Measurements from ENCODE around the gene IGLON5.

Gene IGLON5

GRCh38 chr19:51337141-51337860, 25.9 kb downstream of the IGLON5 start:
- no peak for TF ChIP-seq CTCF (IDR thresholded peaks at IDR 0.05; ENCODE audit: extremely low read depth, insufficient read depth, missing control alignments)
- in situ Hi-C loops (cut with MboI; ENCODE audit: low pct_unique_long_range_greater_than_20kb, low sequenced_read_pairs, unreplicated experiment) = loop anchor here (10.0 to 25.0 kb wide), 2 partner anchors 98 to 325 kb away; no protein-coding TSS in a partner anchor
- no peak for DNase-seq (ENCODE audit: low spot score)

GRCh38 chr19:51337861-51338562, 26.6 kb downstream of the IGLON5 start:
- in situ Hi-C loops (cut with MboI; ENCODE audit: low pct_unique_long_range_greater_than_20kb, low sequenced_read_pairs, unreplicated experiment) = loop anchor here (10.0 to 25.0 kb wide), 2 partner anchors 97 to 324 kb away; no protein-coding TSS in a partner anchor
- TF ChIP-seq CTCF (IDR thresholded peaks at IDR 0.05; ENCODE audit: extremely low read depth, insufficient read depth, missing control alignments) = peak; percentile 5
- DNase-seq (ENCODE audit: low spot score) = no peak

- peak; percentile 94 for DNase-seq (ENCODE audit: low spot score)
- in situ Hi-C loops (cut with MboI; ENCODE audit: low pct_unique_long_range_greater_than_20kb, low sequenced_read_pairs, unreplicated experiment) = loop anchor here (10.0 to 25.0 kb wide), 2 partner anchors 96 to 324 kb away; no protein-coding TSS in a partner anchor
- TF ChIP-seq CTCF (IDR thresholded peaks at IDR 0.05; ENCODE audit: extremely low read depth, insufficient read depth, missing control alignments) = peak; percentile 92
These were observed 27.3 kb downstream of the IGLON5 start for GRCh38 chr19:51338563-51339312.

GRCh38 chr19:51339313-51339686, 27.9 kb downstream of the IGLON5 start:
- no peak for TF ChIP-seq CTCF (IDR thresholded peaks at IDR 0.05; ENCODE audit: extremely low read depth, insufficient read depth, missing control alignments)
- in situ Hi-C loops (cut with MboI; ENCODE audit: low pct_unique_long_range_greater_than_20kb, low sequenced_read_pairs, unreplicated experiment) = loop anchor here (10.0 to 25.0 kb wide), 2 partner anchors 96 to 323 kb away; no protein-coding TSS in a partner anchor
- DNase-seq (ENCODE audit: low spot score) = peak; percentile 60

GRCh38 chr19:51339687-51340656, 28.5 kb downstream of the IGLON5 start:
- peak; percentile 100 for DNase-seq (ENCODE audit: low spot score)
- TF ChIP-seq CTCF (IDR thresholded peaks at IDR 0.05; ENCODE audit: extremely low read depth, insufficient read depth, missing control alignments) = peak; percentile 50
- in situ Hi-C loops (cut with MboI; ENCODE audit: low pct_unique_long_range_greater_than_20kb, low sequenced_read_pairs, unreplicated experiment) = loop anchor here (10.0 to 25.0 kb wide), 2 partner anchors 95 to 322 kb away; no protein-coding TSS in a partner anchor

All from GM13977 (cell line).